Measurements from ENCODE around the gene PTPRG.

DNA sequence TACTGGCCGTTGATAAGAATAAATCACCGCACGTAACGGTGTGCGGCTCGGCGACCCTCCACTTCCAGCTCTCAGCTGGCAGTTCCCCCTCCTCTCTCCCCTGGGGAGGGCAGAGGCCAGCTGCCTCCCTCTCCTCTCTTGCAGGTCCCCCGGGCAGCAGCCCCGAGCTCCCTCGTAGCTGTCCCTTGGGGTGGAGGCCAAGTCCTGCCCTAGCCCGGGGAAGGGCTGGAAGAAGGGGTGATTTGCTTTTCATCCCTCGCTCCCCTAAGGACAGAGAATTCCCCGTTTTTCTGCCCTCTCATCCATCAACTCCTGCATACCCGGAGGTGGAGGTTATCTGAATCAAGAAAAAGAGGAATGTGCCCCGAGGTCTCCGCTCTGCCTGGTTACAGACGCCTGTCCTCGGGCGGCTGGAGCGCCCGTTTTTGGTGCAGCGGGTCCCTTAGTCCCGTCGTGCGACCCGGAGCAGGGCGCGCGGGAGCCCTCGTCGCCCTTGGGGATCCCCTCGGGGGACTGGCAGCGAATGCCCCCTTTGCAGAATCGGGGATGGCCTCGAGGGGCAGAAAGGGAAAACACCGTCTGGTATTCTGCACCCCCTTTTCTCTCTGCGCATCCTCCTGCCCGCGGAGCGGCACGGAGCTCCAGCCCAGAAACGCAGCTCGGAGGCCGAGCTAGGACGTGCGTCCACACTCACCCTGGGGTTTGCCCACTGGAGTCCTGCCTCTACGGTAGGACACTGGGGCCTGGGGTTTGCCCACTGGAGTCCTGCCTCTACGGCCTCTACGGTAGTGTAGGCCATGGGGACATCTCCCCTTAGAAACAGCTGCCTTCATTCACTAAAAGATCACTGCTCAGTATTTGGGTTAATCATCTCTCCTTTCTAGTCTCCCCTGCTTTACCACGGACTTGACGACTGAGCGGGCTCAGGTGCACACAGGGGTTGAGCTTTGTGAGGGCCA is 2.2 kb downstream of the PTPRG start:
- no peak for TF ChIP-seq GATA2 (IDR thresholded peaks at IDR 0.05; ENCODE audit: insufficient read depth, insufficient read length, low read depth, low read length)
- no peak for TF ChIP-seq POLR2A (IDR thresholded peaks at IDR 0.05; ENCODE audit: low read depth, low read length)
